SKM-1 (cell line): ENCODE measurements around the gene SPANXN1.
"Not testable (repeated sequence)": the region's sequence is repeated elsewhere in the genome, so short reads cannot be mapped to it uniquely, and the experiment has no call there.

ENCODE experiments used
- DNase-seq: peaks from one replicate; lab custom pipeline; 2025; ENCODE audit not compliant: unreplicated experiment; lab: John Stamatoyannopoulos, UW

The SPANXN1 gene, protein sequence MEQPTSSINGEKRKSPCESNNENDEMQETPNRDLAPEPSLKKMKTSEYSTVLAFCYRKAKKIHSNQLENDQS

DNA sequence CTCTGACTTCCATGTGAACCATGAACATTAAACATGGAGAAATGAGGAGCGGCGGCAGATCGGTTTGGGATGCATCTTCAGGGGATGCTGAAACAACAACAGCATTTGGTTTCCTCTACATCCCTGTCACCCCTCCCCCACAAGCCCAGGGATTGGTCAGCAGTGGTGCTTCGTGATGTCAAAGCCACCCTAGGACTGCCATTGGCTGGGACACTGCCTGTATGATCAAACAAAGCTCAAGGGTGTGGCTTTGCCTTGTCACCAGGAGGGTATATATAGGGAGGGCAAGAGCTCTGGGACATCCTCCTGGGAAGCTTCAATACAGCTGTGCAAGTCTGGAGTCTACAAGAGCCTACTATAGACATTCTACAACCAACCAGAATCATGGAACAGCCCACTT, at the start of gene SPANXN1:
Gene SPANXN1, plus strand, starts transcription at position 301 of the 400 bp plus-strand sequence. Its CDS starts 84 bp downstream, at position 385.
- DNase-seq: not testable (repeated sequence)

DNA sequence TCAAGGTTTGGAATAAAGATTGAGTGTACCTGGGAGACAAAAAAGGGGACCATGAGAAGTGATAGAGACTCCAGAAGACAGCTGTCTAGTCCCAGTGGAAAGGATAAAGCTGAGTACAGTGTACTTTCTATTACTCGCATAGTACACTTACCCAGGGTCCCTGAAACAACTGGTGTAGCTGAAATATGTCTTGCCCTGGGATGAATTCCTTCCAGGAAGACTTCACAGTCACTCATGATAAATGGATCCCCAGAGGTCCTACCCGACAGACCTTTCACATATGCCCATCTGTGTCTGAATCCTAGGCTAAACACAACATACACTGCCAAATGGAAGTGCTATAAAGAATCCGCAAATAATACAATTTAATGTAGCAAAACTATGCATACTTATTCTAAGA, 48.2 kb upstream of the SPANXN1 start:
- DNase-seq: no peak

DNA sequence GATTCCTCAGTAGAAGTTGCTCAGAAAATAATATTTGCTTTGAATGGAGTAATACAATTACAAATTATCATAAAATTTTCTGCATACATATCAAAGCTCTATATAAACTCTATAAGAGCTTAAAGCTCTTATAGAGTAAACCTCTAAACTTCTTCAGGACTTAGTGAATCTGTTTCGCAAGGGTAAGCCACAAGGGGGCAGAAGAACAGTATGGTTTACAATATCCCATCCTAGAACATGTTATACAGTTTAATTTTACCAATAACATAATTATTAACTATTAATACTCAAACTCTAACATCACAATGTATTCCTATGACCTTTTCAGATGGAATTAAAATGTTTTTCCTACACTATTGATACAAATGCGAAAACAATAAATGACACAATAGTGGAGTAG, 33.8 kb upstream of the SPANXN1 start:
- no peak for DNase-seq

DNA sequence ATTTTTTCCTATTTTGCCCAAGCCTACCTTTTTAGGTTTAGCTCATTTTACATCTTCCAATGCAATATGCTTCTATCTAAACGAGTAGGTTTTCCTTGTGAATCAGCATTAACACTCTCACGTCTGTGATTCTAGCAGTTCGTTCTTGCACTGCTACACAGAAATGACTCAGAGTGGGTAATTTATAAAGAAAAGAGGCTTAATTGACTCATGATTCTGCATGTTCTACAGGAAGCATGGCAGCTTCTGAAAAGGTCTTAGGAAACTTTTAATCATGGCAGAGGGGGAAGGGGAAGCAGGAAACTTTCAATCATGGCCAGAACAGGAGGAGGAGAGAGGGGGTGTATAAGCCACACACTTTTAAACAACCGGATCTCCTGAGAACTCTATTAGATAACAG, 44.9 kb downstream of the SPANXN1 start:
- DNase-seq: no peak
